H1 (cell line): ENCODE data around the gene LRRC4. TPM values are rescaled to one million over a fixed set of nuclear protein-coding genes. Genes with fewer than 3 reads are reported as not detected.

Experiments
- CTCF ChIA-PET: fragments of 300-600 bp; sonication (Branson Sonifier 250); formaldehyde crosslinking; loops from one replicate; lab custom pipeline; 2021; ENCODE audit not compliant: partially characterized antibody; lab: Charles Lee
- POLR2A ChIA-PET: fragments of 300-600 bp; sonication (Branson Sonifier 250); formaldehyde crosslinking; loops from one replicate; lab custom pipeline; 2021; ENCODE audit warnings: inconsistent platforms; ENCODE audit not compliant: partially characterized antibody; lab: Charles Lee
- DNase-seq, 2 experiments: peaks; one replicate each; pipeline versions ENCODE4 v3.0.0 to v3.0.0-alpha.2; 2010 to 2022; ENCODE audit warnings: low spot score in 2 of 2, low read depth in 1 of 2, mixed read lengths in 1 of 2
- FAIRE-seq: peaks from 2 replicates; lab custom pipeline; 2011; peaks lifted over from hg19 to GRCh38; lab: Jason Lieb, UNC
- H2AFZ ChIP-seq: 2 replicates; pipeline ENCODE4 v1.8.1; 2012; ENCODE audit warnings: low read length, inconsistent platforms
- H2AK5ac ChIP-seq: 2 replicates; pipeline ENCODE4 v1.6.1; 2013; ENCODE audit warnings: low read depth, low read length
- H2BK120ac ChIP-seq: replicated peaks from 2 replicates; pipeline ENCODE3; 2013; ENCODE audit warnings: low read depth, low read length, inconsistent platforms
- H2BK12ac ChIP-seq: 2 replicates; pipeline ENCODE4 v1.6.1; 2013; ENCODE audit warnings: low read depth, low read length
- H2BK15ac ChIP-seq: 2 replicates; pipeline ENCODE4 v1.6.1; 2013; ENCODE audit warnings: low read length
- H2BK20ac ChIP-seq: 2 replicates; pipeline ENCODE4 v1.6.1; 2013; ENCODE audit warnings: low read length
- H2BK5ac ChIP-seq: 2 replicates; pipeline ENCODE4 v1.6.1; 2013; ENCODE audit warnings: low read depth, low read length
- H3K14ac ChIP-seq: 2 replicates; pipeline ENCODE4 v1.6.1; 2013; ENCODE audit warnings: inconsistent platforms; ENCODE audit not compliant: insufficient read length
- H3K18ac ChIP-seq: 2 replicates; pipeline ENCODE4 v1.6.1; 2013; ENCODE audit warnings: low read length; ENCODE audit errors: extremely low read depth
- H3K23ac ChIP-seq: 2 replicates; pipeline ENCODE4 v1.6.1; 2013; ENCODE audit warnings: inconsistent platforms; ENCODE audit not compliant: insufficient read length
- H3K23me2 ChIP-seq: 2 replicates; pipeline ENCODE4 v1.6.1; 2013; ENCODE audit warnings: low read depth, low read length
- H3K27ac ChIP-seq: 2 replicates; pipeline ENCODE4 v1.6.1; 2011; ENCODE audit warnings: low read depth, low read length, inconsistent platforms
- H3K27me3 ChIP-seq, 4 experiments: replicated peaks in 1 of 4; 1 replicate in 1 of 4; 2 replicates in 3 of 4; pipeline versions ENCODE4 v1.6.1 to v1.8.1; 2011 to 2013; ENCODE audit warnings: low read length in 3 of 4, mild to moderate bottlenecking in 3 of 4, inconsistent platforms in 2 of 4, mixed read lengths in 2 of 4, moderate library complexity in 1 of 4; ENCODE audit not compliant: control insufficient read depth in 3 of 4, insufficient read depth in 3 of 4; ENCODE audit errors: extremely low read depth in 1 of 4
- H3K36me3 ChIP-seq, 4 experiments: 2 replicates each; pipeline versions ENCODE4 v1.6.1 to v1.8.1; 2011 to 2013; ENCODE audit warnings: mild to moderate bottlenecking in 4 of 4, low read length in 3 of 4, moderate library complexity in 2 of 4, control low read depth in 1 of 4, inconsistent platforms in 1 of 4; ENCODE audit not compliant: insufficient read depth in 4 of 4, control insufficient read depth in 2 of 4
- H3K4ac ChIP-seq: replicated peaks from 2 replicates; pipeline ENCODE3; 2013; ENCODE audit warnings: low read length, low read depth, mixed read lengths, inconsistent platforms; ENCODE audit not compliant: insufficient read length
- H3K4me1 ChIP-seq, 4 experiments: replicated peaks in 1 of 4; 1 replicate in 1 of 4; 2 replicates in 3 of 4; pipeline versions ENCODE4 v1.6.1 to v1.8.1; 2011 to 2013; ENCODE audit warnings: low read length in 3 of 4, inconsistent platforms in 2 of 4, mixed read lengths in 1 of 4; ENCODE audit not compliant: insufficient read depth in 4 of 4, control insufficient read depth in 3 of 4
- H3K4me2 ChIP-seq, 2 experiments: 2 replicates each; pipeline versions ENCODE4 v1.6.1 to v1.8.1; 2011 to 2013; ENCODE audit warnings: low read depth in 2 of 2, low read length in 2 of 2, control low read depth in 1 of 2, inconsistent platforms in 1 of 2, mild to moderate bottlenecking in 1 of 2; ENCODE audit not compliant: insufficient read depth in 1 of 2
- H3K4me3 ChIP-seq, 4 experiments: fragments of 200-600, 300-600 bp in 1 of 4; sonication (generic), shearing (Covaris generic), sonication (Bioruptor Twin) in 1 of 4; 2 replicates each; pipeline versions ENCODE4 v1.5.1 to v1.8.1; 2011 to 2016; ENCODE audit warnings: low read length in 4 of 4, low read depth in 3 of 4, control low read depth in 2 of 4, inconsistent platforms in 2 of 4, mild to moderate bottlenecking in 2 of 4, mixed read lengths in 1 of 4, moderate library complexity in 1 of 4; ENCODE audit not compliant: insufficient read depth in 2 of 4; ENCODE audit errors: extremely low read depth in 1 of 4
- H3K56ac ChIP-seq: replicated peaks from 2 replicates; pipeline ENCODE3; 2013; ENCODE audit warnings: low read depth, mild to moderate bottlenecking, mixed read lengths, low read length, inconsistent platforms; ENCODE audit not compliant: insufficient read length
- H3K79me1 ChIP-seq: 2 replicates; pipeline ENCODE4 v1.6.1; 2013; ENCODE audit warnings: low read depth, low read length, control low read depth
- H3K79me2 ChIP-seq, 2 experiments: 2 replicates each; pipeline versions ENCODE4 v1.6.1 to v1.8.1; 2012 to 2013; ENCODE audit warnings: low read length in 2 of 2, mild to moderate bottlenecking in 2 of 2, inconsistent platforms in 1 of 2; ENCODE audit not compliant: insufficient read depth in 2 of 2, control insufficient read depth in 1 of 2
- H3K9ac ChIP-seq, 4 experiments: replicated peaks in 1 of 4; 1 replicate in 1 of 4; 2 replicates in 3 of 4; pipeline versions ENCODE4 v1.6.1 to v1.8.1; 2011 to 2013; ENCODE audit warnings: low read depth in 3 of 4, low read length in 3 of 4, control low read depth in 2 of 4, mild to moderate bottlenecking in 2 of 4, moderate library complexity in 2 of 4, inconsistent platforms in 1 of 4; ENCODE audit errors: extremely low read depth in 1 of 4
- H3K9me3 ChIP-seq, 2 experiments: 2 replicates each; pipeline versions ENCODE4 v1.6.1 to v1.8.1; 2012 to 2013; ENCODE audit warnings: mild to moderate bottlenecking in 2 of 2, moderate library complexity in 2 of 2, control low read depth in 1 of 2, inconsistent platforms in 1 of 2, low read depth in 1 of 2, low read length in 1 of 2, mixed read lengths in 1 of 2; ENCODE audit not compliant: insufficient read depth in 2 of 2
- H4K20me1 ChIP-seq, 2 experiments: replicated peaks in 1 of 2; 2 replicates each; pipeline versions ENCODE3 to v1.8.1; 2011 to 2013; ENCODE audit warnings: inconsistent platforms in 2 of 2, low read length in 2 of 2, mild to moderate bottlenecking in 1 of 2; ENCODE audit not compliant: insufficient read depth in 2 of 2, control insufficient read depth in 1 of 2
- H4K5ac ChIP-seq: 2 replicates; pipeline ENCODE4 v1.6.1; 2013; ENCODE audit warnings: low read length, low read depth, mixed read lengths, inconsistent platforms; ENCODE audit not compliant: insufficient read length
- H4K8ac ChIP-seq: 2 replicates; pipeline ENCODE4 v1.8.0; 2013; ENCODE audit warnings: mild to moderate bottlenecking, moderate library complexity, low read length, inconsistent platforms; ENCODE audit not compliant: insufficient read depth; ENCODE audit errors: extremely low read depth
- H4K91ac ChIP-seq: replicated peaks from 2 replicates; pipeline ENCODE3; 2013; ENCODE audit warnings: low read length, mixed read lengths, inconsistent platforms; ENCODE audit not compliant: insufficient read length
- FOSL1 ChIP-seq: IDR thresholded peaks from 2 replicates; pipeline ENCODE4 v1.6.1; 2011; ENCODE audit warnings: mild to moderate bottlenecking, low read depth, low read length, moderate library complexity; ENCODE audit not compliant: insufficient read depth
- GTF2F1 ChIP-seq: IDR thresholded peaks from 2 replicates; pipeline ENCODE4 v1.6.1; 2012; ENCODE audit warnings: low read depth, low read length, improper control_type of control experiment, borderline replicate concordance
- HDAC2 ChIP-seq, 2 experiments: fragments of 300-600 bp in 1 of 2; sonication (generic) in 1 of 2; IDR thresholded peaks; 2 replicates each; pipeline ENCODE4 v1.6.1; 2011 to 2012; ENCODE audit warnings: low read depth in 2 of 2, low read length in 2 of 2, mild to moderate bottlenecking in 2 of 2, moderate library complexity in 2 of 2, borderline replicate concordance in 1 of 2, inconsistent platforms in 1 of 2
- HDAC6 ChIP-seq: IDR thresholded peaks from one replicate; pipeline ENCODE4 v1.7.1; 2012; ENCODE audit warnings: low read depth, mild to moderate bottlenecking, inconsistent platforms, low read length, moderate library complexity
- KDM5A ChIP-seq: fragments of 200-600 bp; IDR thresholded peaks from 2 replicates; pipeline ENCODE4 v1.7.1; 2012; ENCODE audit warnings: mild to moderate bottlenecking, low read length, inconsistent platforms, mixed read lengths
- NRF1 ChIP-seq: IDR thresholded peaks from 2 replicates; pipeline ENCODE4 v1.6.1; 2011; ENCODE audit warnings: mild to moderate bottlenecking, low read depth, low read length, improper control_type of control experiment
- PHF8 ChIP-seq: fragments of 200-600 bp; sonication (generic); conservative IDR thresholded peaks from 2 replicates; pipeline ENCODE4 v1.7.1; 2012; ENCODE audit warnings: low read depth, mild to moderate bottlenecking, inconsistent platforms, low read length, moderate library complexity
- POLR2AphosphoS5 ChIP-seq: IDR thresholded peaks from 2 replicates; pipeline ENCODE4 v1.6.1; 2011; ENCODE audit warnings: low read depth, low read length
- POU5F1 ChIP-seq: IDR thresholded peaks from 2 replicates; pipeline ENCODE4 v1.6.1; 2011; ENCODE audit warnings: low read depth, mild to moderate bottlenecking, low read length, moderate library complexity
- RAD21 ChIP-seq, 2 experiments: IDR thresholded peaks in 1 of 2; conservative IDR thresholded peaks in 1 of 2; 2 replicates each; pipeline ENCODE4 v1.6.1; 2011; ENCODE audit warnings: low read depth in 2 of 2, low read length in 2 of 2, improper control_type of control experiment in 1 of 2, inconsistent platforms in 1 of 2, mild to moderate bottlenecking in 1 of 2, moderate library complexity in 1 of 2
- RBBP5 ChIP-seq: IDR thresholded peaks from 2 replicates; pipeline ENCODE4 v1.7.1; 2012; ENCODE audit warnings: low read depth, mild to moderate bottlenecking, inconsistent platforms, low read length, moderate library complexity, borderline replicate concordance
- SUZ12 ChIP-seq: fragments of 200-600 bp; sonication (generic); IDR thresholded peaks from 2 replicates; pipeline ENCODE4 v1.6.1; 2012; ENCODE audit warnings: mild to moderate bottlenecking, inconsistent platforms, low read length, moderate library complexity, mixed read lengths
- TAF7 ChIP-seq: optimal IDR thresholded peaks from 2 replicates; pipeline ENCODE3; 2011; ENCODE audit warnings: low read depth, mild to moderate bottlenecking, inconsistent platforms, low read length, moderate library complexity, borderline replicate concordance
- WGBS, 2 experiments: shearing (Covaris generic) in 1 of 2; methylation state at CpG; one replicate each; pipeline versions ENCODE4 v1.1.6 to v1.1.7; 2013 to 2015; ENCODE audit warnings: low lambda C conversion rate in 2 of 2, mixed read lengths in 2 of 2, inconsistent platforms in 1 of 2, low coverage in 1 of 2, missing lambda C conversion rate in 1 of 2; ENCODE audit not compliant: insufficient replicate concordance in 2 of 2, insufficient coverage in 1 of 2, insufficient read length in 1 of 2; ENCODE audit errors: extremely low coverage in 1 of 2, missing lambda C conversion rate in 1 of 2; 5-methylcytosine and 5-hydroxymethylcytosine counted together
- polyA plus RNA-seq, 7 experiments: library from polyadenylated mRNA; depleted of rRNA in 3 of 7; stranded (reverse) in 5 of 7; unstranded in 2 of 7; fragments of >200 nt in 5 of 7; fragments of 200-250 nt in 2 of 7; gene quantifications; 1 replicate in 5 of 7; 2 replicates in 1 of 7; 4 replicates in 1 of 7; pipeline versions ENCODE4 v1.2.1 to v1.2.3, GENCODE V29; 2011 to 2013; ENCODE audit warnings: missing spikeins in 2 of 7, mixed read lengths in 2 of 7
- total RNA-seq: library from RNA; stranded (reverse); fragmentation: NEBNext Ultra II Directional; extraction: Animal tissue kit (Norgen Biotek cat#: 25700); gene quantifications from 2 replicates; pipeline ENCODE4 v1.2.1, GENCODE V29; 2021

Gene LRRC4
- total and polyA plus RNA-seq, 2 of the 8 experiments (the other 6 are each of a cell fraction or from before 2014, with no cell fraction given), result 13.4 to 16.4 TPM

GRCh38 chr7:128025819-128026218 lies 5.4 kb downstream of the LRRC4 start:
- no peaks in the 10 kb centered on the region for H3K9me3 ChIP-seq
- H3K79me2 ChIP-seq, result peaks cover 0 to 36% of the 10 kb centered on the region in 2 experiments; a peak in 2 of 4 replicates
- H3K27ac ChIP-seq, result no peak overlapping the region
- H3K4me1 ChIP-seq, result peaks cover 8 to 23% (median 12%) of the 10 kb centered on the region in 4 experiments
- no peak overlapping the region for H3K4me3 ChIP-seq
- H3K36me3 ChIP-seq, result peaks cover 0 to 4% (median 1%) of the 10 kb centered on the region in 4 experiments; a peak in 2 of 8 replicates
- 80% methylated on average over 2 of the region's 2 CpGs; no CpG with 5 or more reads in 1 of the 2 experiments for WGBS, 2 experiments
- no peak overlapping the region for H3K14ac ChIP-seq
- H3K27me3 ChIP-seq, result peaks cover 0 to 5% (median 3%) of the 10 kb centered on the region in 4 experiments; a peak in 5 of 7 replicates
- peaks cover 2% of the 10 kb centered on the region; the same call in 1 of the 2 replicates for H3K79me1 ChIP-seq
- no peak overlapping the region for H4K8ac ChIP-seq
- H3K56ac ChIP-seq, result no peak overlapping the region
- no peak overlapping the region for H4K91ac ChIP-seq
- H3K4me2 ChIP-seq, result no peak overlapping the region
- no peak overlapping the region for H3K9ac ChIP-seq
- H3K4ac ChIP-seq, result no peak overlapping the region
- no peak overlapping the region for H2AFZ ChIP-seq
- no peak for DNase-seq
- no peak overlapping the region for H3K18ac ChIP-seq
- no peak overlapping the region for H2AK5ac ChIP-seq
- H3K23ac ChIP-seq, result no peak overlapping the region
- no peak overlapping the region for H4K5ac ChIP-seq
- H3K23me2 ChIP-seq, result peaks cover 7% of the 10 kb centered on the region
- H2BK12ac ChIP-seq, result no peak overlapping the region
- H2BK20ac ChIP-seq, result no peak overlapping the region
- POLR2A ChIA-PET, result interaction anchor here (0.8 to 1.3 kb wide), 2 partner anchors 9 to 13 kb away, joined by 3 read pairs; no protein-coding TSS in a partner anchor
- H2BK15ac ChIP-seq, result no peak overlapping the region
- H2BK120ac ChIP-seq, result no peak overlapping the region
- CTCF ChIA-PET, result interaction anchor here (1.4 to 3.8 kb wide), 4 partner anchors 11 to 183 kb away, joined by 3 to 23 read pairs (median 12); no protein-coding TSS in a partner anchor
- H4K20me1 ChIP-seq, result peaks cover 16 to 22% of the 10 kb centered on the region in 2 experiments
- no peak overlapping the region for H2BK5ac ChIP-seq
- FAIRE-seq, result no peak
- TF ChIP-seq HDAC2 (IDR thresholded peaks at IDR 0.05; ENCODE audit: borderline replicate concordance in 1 of 2, low read depth in 2 of 2, low read length in 2 of 2) (no peak), NRF1 (no peak), HDAC6 (no peak), GTF2F1 (no peak), PHF8 (no peak), KDM5A (no peak), SUZ12 (no peak), RBBP5 (no peak), POU5F1 (no peak), POLR2AphosphoS5 (no peak), FOSL1 (no peak), TAF7 (no peak), RAD21 (IDR thresholded peaks at IDR 0.05 in 1 of 2, conservative IDR thresholded peaks at IDR 0.05 in 1 of 2; ENCODE audit: low read depth in 2 of 2, low read length in 2 of 2) (no peak)
